ENCODE measurements around the gene CCDC196.

CCDC196 gene

DNA sequence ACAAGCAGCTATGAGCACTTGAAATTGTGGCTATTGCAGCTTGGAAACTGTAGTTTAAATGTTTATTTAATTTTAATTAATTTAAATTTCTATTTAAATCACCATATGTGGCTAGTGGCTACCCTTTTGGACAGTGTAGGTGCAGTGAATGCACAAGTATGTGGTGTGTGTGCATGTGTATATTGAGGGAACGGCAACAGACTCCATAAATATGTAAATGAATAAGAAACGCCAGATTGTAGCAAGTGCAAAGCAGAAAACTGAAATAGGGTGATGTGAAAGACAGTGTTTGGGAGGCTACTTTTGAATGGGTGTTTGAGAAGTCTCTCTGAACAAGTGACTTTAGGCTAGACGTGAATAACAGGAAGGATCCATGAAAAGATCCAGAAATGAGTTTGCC is 32.7 kb upstream of the CCDC196 start:
- TF ChIP-seq, protein P1, sequence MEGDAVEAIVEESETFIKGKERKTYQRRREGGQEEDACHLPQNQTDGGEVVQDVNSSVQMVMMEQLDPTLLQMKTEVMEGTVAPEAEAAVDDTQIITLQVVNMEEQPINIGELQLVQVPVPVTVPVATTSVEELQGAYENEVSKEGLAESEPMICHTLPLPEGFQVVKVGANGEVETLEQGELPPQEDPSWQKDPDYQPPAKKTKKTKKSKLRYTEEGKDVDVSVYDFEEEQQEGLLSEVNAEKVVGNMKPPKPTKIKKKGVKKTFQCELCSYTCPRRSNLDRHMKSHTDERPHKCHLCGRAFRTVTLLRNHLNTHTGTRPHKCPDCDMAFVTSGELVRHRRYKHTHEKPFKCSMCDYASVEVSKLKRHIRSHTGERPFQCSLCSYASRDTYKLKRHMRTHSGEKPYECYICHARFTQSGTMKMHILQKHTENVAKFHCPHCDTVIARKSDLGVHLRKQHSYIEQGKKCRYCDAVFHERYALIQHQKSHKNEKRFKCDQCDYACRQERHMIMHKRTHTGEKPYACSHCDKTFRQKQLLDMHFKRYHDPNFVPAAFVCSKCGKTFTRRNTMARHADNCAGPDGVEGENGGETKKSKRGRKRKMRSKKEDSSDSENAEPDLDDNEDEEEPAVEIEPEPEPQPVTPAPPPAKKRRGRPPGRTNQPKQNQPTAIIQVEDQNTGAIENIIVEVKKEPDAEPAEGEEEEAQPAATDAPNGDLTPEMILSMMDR (IDR thresholded peaks at IDR 0.05; ENCODE audit: low read depth, low read length, missing control alignments) = no peak
- no peak overlapping the region for H3K4me3 ChIP-seq (ENCODE audit: low read depth, low read length)
- DNase-seq (ENCODE audit: low read depth) = no peak

DNA sequence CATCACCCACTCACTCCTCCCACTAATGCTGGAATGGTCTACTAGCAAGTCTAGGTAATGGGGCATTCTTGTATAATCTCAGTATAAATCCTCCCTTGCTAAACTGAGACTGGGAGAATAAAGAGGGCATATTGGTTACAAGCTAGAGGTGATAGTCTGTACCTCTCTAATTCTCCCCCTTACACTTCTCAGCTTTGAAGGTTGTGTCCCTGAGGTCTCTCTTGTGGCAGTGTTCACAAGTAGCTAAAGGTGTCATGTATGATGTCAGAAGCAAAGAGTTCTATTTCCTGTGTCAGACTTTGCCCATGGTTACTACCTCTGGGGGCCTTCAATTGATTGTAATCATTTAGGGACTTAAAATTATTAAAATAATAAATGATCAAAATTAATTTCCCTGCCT is 26.6 kb upstream of the CCDC196 start:
- DNase-seq (ENCODE audit: low read depth) = no peak
- no peak overlapping the region for H3K4me3 ChIP-seq (ENCODE audit: low read depth, low read length)
- TF ChIP-seq, protein P1 (IDR thresholded peaks at IDR 0.05; ENCODE audit: low read depth, low read length, missing control alignments) = no peak

DNA sequence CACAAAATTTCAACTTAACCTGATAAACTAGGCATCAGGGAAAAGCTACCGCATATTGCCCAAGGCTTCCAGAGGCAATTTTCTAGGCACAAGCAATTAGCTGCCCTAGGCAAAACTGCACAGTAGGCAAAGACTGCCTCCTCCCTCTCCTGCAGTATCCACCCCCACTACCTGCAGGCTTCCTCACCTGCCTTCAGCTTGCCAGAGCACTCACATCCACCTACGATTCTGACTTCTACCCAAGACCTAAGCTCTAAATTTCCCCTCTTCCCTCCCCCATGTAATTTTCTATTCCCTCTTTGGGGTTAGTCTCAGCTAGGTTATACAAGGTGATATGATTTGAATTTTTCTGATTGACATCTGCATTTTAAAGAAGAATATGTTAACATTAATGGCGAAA is 21.9 kb upstream of the CCDC196 start:
- TF ChIP-seq, protein P1 (IDR thresholded peaks at IDR 0.05; ENCODE audit: low read depth, low read length, missing control alignments) = no peak
- DNase-seq (ENCODE audit: low read depth) = no peak
- no peak overlapping the region for H3K4me3 ChIP-seq (ENCODE audit: low read depth, low read length)

DNA sequence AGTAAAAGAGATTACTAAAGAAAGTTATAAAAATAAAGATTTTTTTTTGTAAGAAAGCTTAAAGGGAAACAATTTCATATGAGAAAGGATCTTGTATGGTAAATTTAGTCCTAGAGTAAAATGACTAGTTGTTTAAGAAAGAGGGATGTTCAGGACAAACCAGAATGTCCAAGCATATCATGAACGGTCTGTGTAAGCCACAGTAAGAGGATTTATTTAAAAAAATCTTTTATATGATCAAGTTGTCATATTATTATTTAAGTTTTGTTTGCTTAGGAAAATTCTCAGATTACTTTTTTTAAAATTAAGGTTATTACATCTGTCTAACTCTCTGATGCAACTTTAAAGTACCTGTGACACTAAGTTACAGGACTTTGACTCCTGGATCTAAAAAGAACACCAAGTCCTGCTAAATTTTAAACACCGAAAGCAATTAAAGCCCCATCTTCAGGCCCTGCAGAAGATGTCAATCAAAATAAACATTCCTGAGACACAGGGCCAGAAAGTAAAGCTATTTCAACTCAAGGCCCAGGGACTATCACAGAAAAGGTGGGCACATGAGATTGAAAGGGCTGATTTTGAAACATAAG is 17.3 kb upstream of the CCDC196 start:
- TF ChIP-seq, protein P1 (IDR thresholded peaks at IDR 0.05; ENCODE audit: low read depth, low read length, missing control alignments) = no peak
- H3K4me3 ChIP-seq (ENCODE audit: low read depth, low read length) = no peak overlapping the region
- DNase-seq (ENCODE audit: low read depth) = no peak

DNA sequence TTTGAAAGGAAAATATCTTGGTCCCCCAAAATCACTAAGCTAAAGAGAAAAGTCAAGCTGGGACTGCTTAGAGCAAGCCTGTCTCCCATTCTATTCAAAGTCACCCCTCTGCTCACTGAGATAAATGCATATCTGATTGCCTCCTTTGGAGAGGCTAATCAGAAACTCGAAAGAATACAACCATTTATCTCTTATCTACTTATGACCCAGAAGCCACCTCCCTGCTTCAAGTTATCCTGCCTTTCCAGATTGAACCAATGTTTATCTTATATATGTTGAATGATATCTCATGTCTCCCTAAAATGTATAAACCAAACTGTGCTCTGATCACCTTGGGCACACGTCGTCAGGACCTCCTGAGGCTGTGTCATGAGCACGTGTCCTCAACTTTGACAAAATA is 14.6 kb upstream of the CCDC196 start:
- TF ChIP-seq, protein P1 (IDR thresholded peaks at IDR 0.05; ENCODE audit: low read depth, low read length, missing control alignments) = no peak
- H3K4me3 ChIP-seq (ENCODE audit: low read depth, low read length) = no peak overlapping the region
- DNase-seq (ENCODE audit: low read depth) = no peak

DNA sequence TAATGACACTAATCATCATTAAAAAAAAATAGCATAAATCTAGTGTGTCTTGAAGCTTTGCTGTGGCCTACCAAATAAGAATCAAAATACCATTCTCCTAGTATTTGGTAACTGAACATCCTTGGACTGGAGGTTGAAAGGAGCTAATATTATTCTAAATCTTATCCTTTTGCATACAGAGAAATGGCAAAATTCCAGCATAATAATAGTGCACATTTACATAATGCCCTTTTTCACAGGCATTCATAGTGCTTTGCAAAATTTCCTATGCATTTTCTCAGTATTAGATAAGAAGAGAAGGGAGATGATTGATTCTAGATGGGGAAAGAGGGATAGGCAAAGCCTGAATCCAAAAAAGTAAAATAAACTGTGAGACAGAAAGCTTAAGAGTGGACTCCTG is 13.9 kb upstream of the CCDC196 start:
- H3K4me3 ChIP-seq (ENCODE audit: low read depth, low read length) = no peak overlapping the region
- no peak for DNase-seq (ENCODE audit: low read depth)
- TF ChIP-seq, protein P1 (IDR thresholded peaks at IDR 0.05; ENCODE audit: low read depth, low read length, missing control alignments) = no peak

DNA sequence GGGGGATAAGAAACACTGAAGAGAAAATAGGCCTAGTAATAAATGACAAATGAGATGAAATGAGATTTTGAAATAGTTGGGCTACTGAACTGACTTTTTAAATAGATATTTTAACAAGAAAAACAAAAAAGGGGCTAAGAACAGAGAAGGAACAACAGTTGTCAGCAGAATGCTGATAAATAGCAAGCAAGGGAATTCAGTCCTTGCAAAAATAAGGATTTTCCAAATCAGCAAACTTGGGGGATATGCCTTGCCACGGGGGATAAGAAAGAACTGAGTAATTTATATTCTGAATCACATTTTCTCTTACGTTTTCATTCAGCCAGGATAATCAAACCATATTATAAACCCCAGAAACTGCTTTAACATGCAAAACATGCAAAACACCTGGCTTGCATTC is 12.9 kb upstream of the CCDC196 start:
- no peak overlapping the region for H3K4me3 ChIP-seq (ENCODE audit: low read depth, low read length)
- DNase-seq (ENCODE audit: low read depth) = no peak
- TF ChIP-seq, protein P1 (IDR thresholded peaks at IDR 0.05; ENCODE audit: low read depth, low read length, missing control alignments) = no peak
